GM23338 (cell line): ENCODE results near the gene LCOR. TPM values are rescaled to one million over a fixed set of nuclear protein-coding genes. Genes with fewer than 3 reads are reported as not detected.
A peak's percentile ranks its signal among the peaks of the same experiment; 100 is the strongest.

Experiments used
- ATAC-seq: fragments of 200-7000 bp; cut with Tn5 transposase; 3 replicates; pipeline ENCODE4 v1.9.1; 2020
- DNase-seq: peaks from one replicate; pipeline ENCODE4 v3.0.0-alpha.2; 2015; ENCODE audit warnings: low spot score
- H2AFZ ChIP-seq: fragments of 200-600 bp; sonication (generic); 2 replicates; pipeline ENCODE4 v1.8.0; 2016; ENCODE audit warnings: antibody characterized with exemption, mild to moderate bottlenecking, moderate library complexity
- H3F3A ChIP-seq: fragments of 200-600 bp; sonication (generic); replicated peaks from 2 replicates; pipeline ENCODE4 v1.8.0; 2017; ENCODE audit warnings: antibody characterized with exemption, mixed run types, low read depth
- H3K27ac ChIP-seq: fragments of 200-600 bp; sonication (generic); 2 replicates; pipeline ENCODE4 v1.6.1; 2016; ENCODE audit warnings: low read depth
- H3K27me3 ChIP-seq: fragments of 200-600 bp; sonication (generic); 2 replicates; pipeline ENCODE4 v1.8.0; 2016; ENCODE audit warnings: mild to moderate bottlenecking, mixed run types, moderate library complexity; ENCODE audit not compliant: insufficient read depth
- H3K36me3 ChIP-seq: fragments of 200-600 bp; sonication (generic); 2 replicates; pipeline ENCODE4 v1.8.0; 2016; ENCODE audit warnings: mild to moderate bottlenecking; ENCODE audit not compliant: insufficient read depth
- H3K4me1 ChIP-seq: fragments of 200-600 bp; sonication (generic); 2 replicates; pipeline ENCODE4 v1.8.0; 2016; ENCODE audit warnings: mild to moderate bottlenecking, moderate library complexity; ENCODE audit not compliant: insufficient read depth
- H3K4me2 ChIP-seq: fragments of 200-600 bp; sonication (generic); 2 replicates; pipeline ENCODE4 v1.7.1; 2017; ENCODE audit warnings: mixed run types
- H3K4me3 ChIP-seq: fragments of 200-600 bp; sonication (generic); 2 replicates; pipeline ENCODE4 v1.6.1; 2016; ENCODE audit warnings: mixed run types
- H3K79me2 ChIP-seq: fragments of 200-600 bp; sonication (generic); replicated peaks from 2 replicates; pipeline ENCODE4 v1.8.0; 2017; ENCODE audit warnings: mild to moderate bottlenecking; ENCODE audit not compliant: insufficient read depth
- H3K9me2 ChIP-seq: fragments of 200-600 bp; sonication (generic); 2 replicates; pipeline ENCODE4 v1.8.0; 2017; ENCODE audit not compliant: insufficient read depth
- H4K20me1 ChIP-seq: fragments of 200-600 bp; sonication (generic); replicated peaks from 2 replicates; pipeline ENCODE4 v1.8.0; 2017; ENCODE audit warnings: mild to moderate bottlenecking; ENCODE audit not compliant: insufficient read depth
- H3K27ac Mint-ChIP-seq: 2 replicates; pipeline ENCODE4 v1.8.0; 2020; ENCODE audit warnings: inconsistent platforms, mild to moderate bottlenecking, moderate library complexity, mixed read lengths
- H3K27me3 Mint-ChIP-seq: 3 replicates; pipeline ENCODE4 v1.8.0; 2022; ENCODE audit warnings: low read depth, mild to moderate bottlenecking, moderate library complexity, mixed read lengths, inconsistent platforms; ENCODE audit not compliant: insufficient read depth, poor library complexity
- H3K36me3 Mint-ChIP-seq: 3 replicates; pipeline ENCODE4 v1.8.0; 2021; ENCODE audit warnings: low read depth, mild to moderate bottlenecking, inconsistent platforms, moderate library complexity, mixed read lengths
- H3K4me1 Mint-ChIP-seq: 3 replicates; pipeline ENCODE4 v1.8.0; 2020; ENCODE audit warnings: mild to moderate bottlenecking, inconsistent platforms, mixed read lengths
- H3K4me3 Mint-ChIP-seq: 3 replicates; pipeline ENCODE4 v1.8.0; 2021; ENCODE audit warnings: moderate library complexity, mild to moderate bottlenecking, inconsistent platforms, mixed read lengths
- H3K9me3 Mint-ChIP-seq: 3 replicates; pipeline ENCODE4 v1.8.0; 2020; ENCODE audit warnings: moderate library complexity, mild to moderate bottlenecking, inconsistent platforms, mixed read lengths
- CREB1 ChIP-seq: fragments of 250-450 bp; sonication (Bioruptor Pico); IDR thresholded peaks from 2 replicates; pipeline ENCODE4 v1.5.0; 2020; ENCODE audit warnings: low read depth, mild to moderate bottlenecking, moderate library complexity
- POLR2AphosphoS5 ChIP-seq: IDR thresholded peaks from 2 replicates; pipeline ENCODE4 v1.6.1; 2016; ENCODE audit warnings: antibody characterized with exemption, low read depth
- ZNF114 ChIP-seq: fragments of 250-450 bp; sonication (Bioruptor Pico); IDR thresholded peaks from 2 replicates; pipeline ENCODE4 v1.5.0; 2020; ENCODE audit warnings: mild to moderate bottlenecking, moderate library complexity
- ZNF331 ChIP-seq: fragments of 250-450 bp; sonication (Bioruptor Pico); IDR thresholded peaks from 2 replicates; pipeline ENCODE4 v1.5.0; 2020; ENCODE audit warnings: low read depth, mild to moderate bottlenecking, moderate library complexity
- polyA plus RNA-seq: library from polyadenylated mRNA; unstranded; fragments of >200 nt; fragmentation: Nextera tagmentation; extraction: Ambion mirVana; gene quantifications from 2 replicates; pipeline ENCODE4 v1.2.1, GENCODE V29; 2016
- total RNA-seq: library from RNA; depleted of rRNA; stranded (reverse); fragments of >200 nt; shearing (Covaris generic); gene quantifications from 2 replicates; pipeline ENCODE4 v1.2.3, GENCODE V29; 2014
- TF ChIP-seq, protein P1 (sequence below): fragments of 250-450 bp; sonication (Bioruptor Pico); IDR thresholded peaks from 2 replicates; pipeline ENCODE4 v1.5.0; 2020; ENCODE audit warnings: mild to moderate bottlenecking, moderate library complexity
- TF ChIP-seq, protein P2 (sequence below), 2 experiments: fragments of 200-600 bp in 1 of 2; sonication (generic) in 1 of 2; conservative IDR thresholded peaks; 2 replicates each; pipeline versions ENCODE4 v1.5.1 to v1.6.1; 2016 to 2017; ENCODE audit warnings: antibody characterized with exemption in 2 of 2, low read depth in 2 of 2, mild to moderate bottlenecking in 2 of 2, moderate library complexity in 1 of 2
- TF ChIP-seq, protein P3 (sequence below): IDR thresholded peaks from 2 replicates; pipeline ENCODE4 v1.6.1; 2016; ENCODE audit warnings: antibody characterized with exemption

Gene LCOR
- total and polyA plus RNA-seq, 2 experiments from 2014 or later, result 6.9 to 14.9 TPM

DNA sequence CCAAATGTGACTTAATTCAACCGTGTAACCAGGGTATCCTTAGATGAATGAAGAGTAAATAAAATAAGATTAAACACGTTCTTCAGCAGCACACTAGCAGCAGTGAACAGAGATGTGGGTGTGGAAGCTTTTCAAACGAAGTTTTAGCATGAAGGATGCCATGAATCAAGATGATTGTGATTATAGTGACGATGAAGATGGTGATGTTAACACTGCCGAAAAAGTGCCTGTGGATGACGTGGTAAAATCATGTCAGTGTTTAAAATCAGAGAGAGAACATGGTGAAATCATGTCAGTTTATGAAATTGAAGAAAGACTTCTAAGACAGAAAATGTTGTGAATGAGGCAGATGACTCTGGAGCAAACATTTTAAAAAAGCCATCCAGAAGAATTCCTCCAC lies 19.2 kb downstream of the LCOR start (continued):
- TF ChIP-seq, protein P1, sequence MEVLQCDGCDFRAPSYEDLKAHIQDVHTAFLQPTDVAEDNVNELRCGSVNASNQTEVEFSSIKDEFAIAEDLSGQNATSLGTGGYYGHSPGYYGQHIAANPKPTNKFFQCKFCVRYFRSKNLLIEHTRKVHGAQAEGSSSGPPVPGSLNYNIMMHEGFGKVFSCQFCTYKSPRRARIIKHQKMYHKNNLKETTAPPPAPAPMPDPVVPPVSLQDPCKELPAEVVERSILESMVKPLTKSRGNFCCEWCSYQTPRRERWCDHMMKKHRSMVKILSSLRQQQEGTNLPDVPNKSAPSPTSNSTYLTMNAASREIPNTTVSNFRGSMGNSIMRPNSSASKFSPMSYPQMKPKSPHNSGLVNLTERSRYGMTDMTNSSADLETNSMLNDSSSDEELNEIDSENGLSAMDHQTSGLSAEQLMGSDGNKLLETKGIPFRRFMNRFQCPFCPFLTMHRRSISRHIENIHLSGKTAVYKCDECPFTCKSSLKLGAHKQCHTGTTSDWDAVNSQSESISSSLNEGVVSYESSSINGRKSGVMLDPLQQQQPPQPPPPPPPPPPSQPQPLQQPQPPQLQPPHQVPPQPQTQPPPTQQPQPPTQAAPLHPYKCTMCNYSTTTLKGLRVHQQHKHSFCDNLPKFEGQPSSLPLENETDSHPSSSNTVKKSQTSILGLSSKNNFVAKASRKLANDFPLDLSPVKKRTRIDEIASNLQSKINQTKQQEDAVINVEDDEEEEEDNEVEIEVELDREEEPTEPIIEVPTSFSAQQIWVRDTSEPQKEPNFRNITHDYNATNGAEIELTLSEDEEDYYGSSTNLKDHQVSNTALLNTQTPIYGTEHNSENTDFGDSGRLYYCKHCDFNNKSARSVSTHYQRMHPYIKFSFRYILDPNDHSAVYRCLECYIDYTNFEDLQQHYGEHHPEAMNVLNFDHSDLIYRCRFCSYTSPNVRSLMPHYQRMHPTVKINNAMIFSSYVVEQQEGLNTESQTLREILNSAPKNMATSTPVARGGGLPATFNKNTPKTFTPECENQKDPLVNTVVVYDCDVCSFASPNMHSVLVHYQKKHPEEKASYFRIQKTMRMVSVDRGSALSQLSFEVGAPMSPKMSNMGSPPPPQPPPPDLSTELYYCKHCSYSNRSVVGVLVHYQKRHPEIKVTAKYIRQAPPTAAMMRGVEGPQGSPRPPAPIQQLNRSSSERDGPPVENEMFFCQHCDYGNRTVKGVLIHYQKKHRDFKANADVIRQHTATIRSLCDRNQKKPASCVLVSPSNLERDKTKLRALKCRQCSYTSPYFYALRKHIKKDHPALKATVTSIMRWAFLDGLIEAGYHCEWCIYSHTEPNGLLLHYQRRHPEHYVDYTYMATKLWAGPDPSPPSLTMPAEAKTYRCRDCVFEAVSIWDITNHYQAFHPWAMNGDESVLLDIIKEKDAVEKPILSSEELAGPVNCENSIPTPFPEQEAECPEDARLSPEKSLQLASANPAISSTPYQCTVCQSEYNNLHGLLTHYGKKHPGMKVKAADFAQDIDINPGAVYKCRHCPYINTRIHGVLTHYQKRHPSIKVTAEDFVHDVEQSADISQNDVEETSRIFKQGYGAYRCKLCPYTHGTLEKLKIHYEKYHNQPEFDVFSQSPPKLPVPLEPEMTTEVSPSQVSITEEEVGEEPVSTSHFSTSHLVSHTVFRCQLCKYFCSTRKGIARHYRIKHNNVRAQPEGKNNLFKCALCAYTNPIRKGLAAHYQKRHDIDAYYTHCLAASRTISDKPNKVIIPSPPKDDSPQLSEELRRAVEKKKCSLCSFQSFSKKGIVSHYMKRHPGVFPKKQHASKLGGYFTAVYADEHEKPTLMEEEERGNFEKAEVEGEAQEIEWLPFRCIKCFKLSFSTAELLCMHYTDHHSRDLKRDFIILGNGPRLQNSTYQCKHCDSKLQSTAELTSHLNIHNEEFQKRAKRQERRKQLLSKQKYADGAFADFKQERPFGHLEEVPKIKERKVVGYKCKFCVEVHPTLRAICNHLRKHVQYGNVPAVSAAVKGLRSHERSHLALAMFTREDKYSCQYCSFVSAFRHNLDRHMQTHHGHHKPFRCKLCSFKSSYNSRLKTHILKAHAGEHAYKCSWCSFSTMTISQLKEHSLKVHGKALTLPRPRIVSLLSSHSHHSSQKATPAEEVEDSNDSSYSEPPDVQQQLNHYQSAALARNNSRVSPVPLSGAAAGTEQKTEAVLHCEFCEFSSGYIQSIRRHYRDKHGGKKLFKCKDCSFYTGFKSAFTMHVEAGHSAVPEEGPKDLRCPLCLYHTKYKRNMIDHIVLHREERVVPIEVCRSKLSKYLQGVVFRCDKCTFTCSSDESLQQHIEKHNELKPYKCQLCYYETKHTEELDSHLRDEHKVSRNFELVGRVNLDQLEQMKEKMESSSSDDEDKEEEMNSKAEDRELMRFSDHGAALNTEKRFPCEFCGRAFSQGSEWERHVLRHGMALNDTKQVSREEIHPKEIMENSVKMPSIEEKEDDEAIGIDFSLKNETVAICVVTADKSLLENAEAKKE (CRISPR knock-in tag), result no peak
- TF ChIP-seq, protein P2, sequence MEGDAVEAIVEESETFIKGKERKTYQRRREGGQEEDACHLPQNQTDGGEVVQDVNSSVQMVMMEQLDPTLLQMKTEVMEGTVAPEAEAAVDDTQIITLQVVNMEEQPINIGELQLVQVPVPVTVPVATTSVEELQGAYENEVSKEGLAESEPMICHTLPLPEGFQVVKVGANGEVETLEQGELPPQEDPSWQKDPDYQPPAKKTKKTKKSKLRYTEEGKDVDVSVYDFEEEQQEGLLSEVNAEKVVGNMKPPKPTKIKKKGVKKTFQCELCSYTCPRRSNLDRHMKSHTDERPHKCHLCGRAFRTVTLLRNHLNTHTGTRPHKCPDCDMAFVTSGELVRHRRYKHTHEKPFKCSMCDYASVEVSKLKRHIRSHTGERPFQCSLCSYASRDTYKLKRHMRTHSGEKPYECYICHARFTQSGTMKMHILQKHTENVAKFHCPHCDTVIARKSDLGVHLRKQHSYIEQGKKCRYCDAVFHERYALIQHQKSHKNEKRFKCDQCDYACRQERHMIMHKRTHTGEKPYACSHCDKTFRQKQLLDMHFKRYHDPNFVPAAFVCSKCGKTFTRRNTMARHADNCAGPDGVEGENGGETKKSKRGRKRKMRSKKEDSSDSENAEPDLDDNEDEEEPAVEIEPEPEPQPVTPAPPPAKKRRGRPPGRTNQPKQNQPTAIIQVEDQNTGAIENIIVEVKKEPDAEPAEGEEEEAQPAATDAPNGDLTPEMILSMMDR (conservative IDR thresholded peaks at IDR 0.05; ENCODE audit: low read depth in 2 of 2), result no peak

DNA sequence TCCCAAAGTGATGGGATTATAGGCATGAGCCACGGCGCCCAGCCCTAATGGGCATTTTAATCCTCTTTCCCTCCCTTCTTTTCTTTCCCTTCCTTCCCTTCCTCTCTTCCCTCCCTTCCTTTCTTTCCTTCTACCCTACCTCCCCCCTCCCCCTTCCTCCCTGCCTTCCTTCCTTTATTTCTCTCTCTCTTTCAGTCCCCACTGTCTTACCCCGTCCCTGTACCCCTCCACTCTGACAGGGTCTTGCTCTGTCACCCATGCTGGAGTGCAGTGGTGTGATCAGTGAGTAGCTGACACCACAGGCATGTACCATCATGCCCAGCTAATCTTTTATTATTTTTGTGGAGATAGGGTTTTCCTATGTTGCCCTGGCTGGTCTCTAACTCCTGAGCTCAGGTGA lies 24.2 kb downstream of the LCOR start:
- Histone ChIP-seq H3K36me3 (no peaks in the 10 kb centered on the region), H3F3A (no peaks in the 10 kb centered on the region), H3K4me2 (no peak overlapping the region), H3K27ac (no peak overlapping the region), H3K27me3 (no peaks in the 10 kb centered on the region), H3K9me2 (no peaks in the 10 kb centered on the region), H2AFZ (no peak overlapping the region), H4K20me1 (peaks cover 10% of the 10 kb centered on the region; the same call in 1 of the 2 replicates), H3K4me1 (no peaks in the 10 kb centered on the region), H3K79me2 (peaks cover 91% of the 10 kb centered on the region), H3K4me3 (no peak overlapping the region)
- H3K4me1 Mint-ChIP-seq, result peaks cover 22% of the 10 kb centered on the region
- H3K27me3 Mint-ChIP-seq, result no peaks in the 10 kb centered on the region
- DNase-seq (no peak), ATAC-seq (peak; percentile 35; the same call in 1 of the 3 replicates)
- H3K4me3 Mint-ChIP-seq, result no peak overlapping the region
- H3K36me3 Mint-ChIP-seq, result peaks cover 6% of the 10 kb centered on the region; the same call in 2 of the 3 replicates
- H3K9me3 Mint-ChIP-seq, result no peaks in the 10 kb centered on the region
- H3K27ac Mint-ChIP-seq, result no peak overlapping the region
- TF ChIP-seq, protein P2 (conservative IDR thresholded peaks at IDR 0.05; ENCODE audit: low read depth in 2 of 2), result no peak
- no peak for TF ChIP-seq CREB1 (CRISPR knock-in tag)
- TF ChIP-seq, protein P3, sequence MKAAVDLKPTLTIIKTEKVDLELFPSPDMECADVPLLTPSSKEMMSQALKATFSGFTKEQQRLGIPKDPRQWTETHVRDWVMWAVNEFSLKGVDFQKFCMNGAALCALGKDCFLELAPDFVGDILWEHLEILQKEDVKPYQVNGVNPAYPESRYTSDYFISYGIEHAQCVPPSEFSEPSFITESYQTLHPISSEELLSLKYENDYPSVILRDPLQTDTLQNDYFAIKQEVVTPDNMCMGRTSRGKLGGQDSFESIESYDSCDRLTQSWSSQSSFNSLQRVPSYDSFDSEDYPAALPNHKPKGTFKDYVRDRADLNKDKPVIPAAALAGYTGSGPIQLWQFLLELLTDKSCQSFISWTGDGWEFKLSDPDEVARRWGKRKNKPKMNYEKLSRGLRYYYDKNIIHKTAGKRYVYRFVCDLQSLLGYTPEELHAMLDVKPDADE, result no peak
- TF ChIP-seq POLR2AphosphoS5, result no peak
- TF ChIP-seq ZNF331 (CRISPR knock-in tag), result no peak
- no peak for TF ChIP-seq ZNF114 (CRISPR knock-in tag)
